Measurements from ENCODE around the gene SETBP1. TPM values are rescaled to one million over a fixed set of nuclear protein-coding genes. Genes with fewer than 3 reads are reported as not detected.

Gene SETBP1
- total RNA-seq, 4 donors from 2014 or later = 26.2 to 40.8 (median 33.6) TPM

DNA sequence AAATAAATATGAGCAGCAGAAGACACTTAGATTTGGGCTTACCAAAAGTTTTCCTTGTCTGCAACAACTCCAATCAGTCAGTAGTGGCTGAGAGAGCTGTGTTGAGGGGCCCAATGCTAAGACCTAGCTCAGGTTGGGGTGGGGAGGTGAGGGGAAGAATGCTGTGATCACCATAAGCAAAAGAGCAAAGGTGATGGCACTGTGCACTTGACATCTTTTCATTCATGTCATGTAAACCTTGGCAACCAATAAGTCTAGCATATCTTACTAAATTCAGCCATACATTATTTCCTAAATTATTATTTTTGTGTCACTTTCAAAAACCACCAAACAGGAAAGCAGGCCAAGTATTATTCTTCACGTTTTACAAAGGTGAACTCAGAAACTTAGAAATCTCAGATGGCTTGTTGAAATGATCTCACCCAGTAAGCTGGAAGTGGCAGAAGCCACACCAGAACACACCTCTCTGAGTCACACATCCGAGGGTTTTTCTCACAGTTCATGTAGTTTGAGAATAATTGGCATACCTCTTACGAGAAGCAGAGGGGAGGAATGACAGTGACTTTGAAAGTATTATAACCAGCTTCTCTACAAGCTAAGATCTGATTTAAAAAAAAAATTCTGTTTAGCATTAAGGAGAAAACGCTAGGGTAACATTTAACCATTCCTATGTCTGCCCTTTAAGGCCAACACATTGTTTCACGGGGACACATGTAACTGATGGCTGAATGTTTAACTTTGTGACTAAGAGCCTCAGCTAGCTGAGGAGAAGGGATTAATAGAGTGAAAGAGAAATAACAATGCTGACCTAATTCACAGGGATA lies 43.3 kb upstream of the SETBP1 start:
- H3K27ac ChIP-seq = no peak overlapping the region
- TF ChIP-seq, protein P1, sequence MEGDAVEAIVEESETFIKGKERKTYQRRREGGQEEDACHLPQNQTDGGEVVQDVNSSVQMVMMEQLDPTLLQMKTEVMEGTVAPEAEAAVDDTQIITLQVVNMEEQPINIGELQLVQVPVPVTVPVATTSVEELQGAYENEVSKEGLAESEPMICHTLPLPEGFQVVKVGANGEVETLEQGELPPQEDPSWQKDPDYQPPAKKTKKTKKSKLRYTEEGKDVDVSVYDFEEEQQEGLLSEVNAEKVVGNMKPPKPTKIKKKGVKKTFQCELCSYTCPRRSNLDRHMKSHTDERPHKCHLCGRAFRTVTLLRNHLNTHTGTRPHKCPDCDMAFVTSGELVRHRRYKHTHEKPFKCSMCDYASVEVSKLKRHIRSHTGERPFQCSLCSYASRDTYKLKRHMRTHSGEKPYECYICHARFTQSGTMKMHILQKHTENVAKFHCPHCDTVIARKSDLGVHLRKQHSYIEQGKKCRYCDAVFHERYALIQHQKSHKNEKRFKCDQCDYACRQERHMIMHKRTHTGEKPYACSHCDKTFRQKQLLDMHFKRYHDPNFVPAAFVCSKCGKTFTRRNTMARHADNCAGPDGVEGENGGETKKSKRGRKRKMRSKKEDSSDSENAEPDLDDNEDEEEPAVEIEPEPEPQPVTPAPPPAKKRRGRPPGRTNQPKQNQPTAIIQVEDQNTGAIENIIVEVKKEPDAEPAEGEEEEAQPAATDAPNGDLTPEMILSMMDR (IDR thresholded peaks at IDR 0.05) = no peak
- TF ChIP-seq EP300 (IDR thresholded peaks at IDR 0.05) = no peak
- TF ChIP-seq POLR2A (IDR thresholded peaks at IDR 0.05) = no peak
- 53 to 54% methylated on average over 5 of the region's 5 CpGs for WGBS, 2 donors

DNA sequence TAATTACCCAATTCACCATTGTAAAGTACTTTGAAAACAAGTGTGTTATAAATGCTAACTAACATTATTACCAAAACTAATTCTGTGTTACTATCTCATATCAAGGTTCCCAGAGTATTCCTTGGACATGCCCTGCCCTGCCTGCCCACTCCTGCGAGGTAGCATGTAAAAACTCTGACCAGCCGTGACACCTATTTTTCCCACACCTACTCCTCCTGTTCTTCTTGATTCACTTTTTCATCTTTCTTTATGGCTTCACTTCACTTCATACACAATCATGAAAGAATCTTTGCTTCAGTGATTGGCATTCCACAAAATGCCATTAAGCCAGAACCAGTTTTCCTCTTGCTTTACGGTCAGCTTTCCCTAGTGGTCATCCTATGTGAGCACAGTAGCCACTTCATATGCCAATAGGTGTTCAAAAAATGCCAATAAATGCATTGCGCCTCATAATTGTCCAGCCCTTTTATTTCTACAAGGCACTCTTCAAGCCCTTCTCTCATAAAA lies 42.6 kb upstream of the SETBP1 start:
- H3K4me1 ChIP-seq = no peaks in the 10 kb centered on the region
- H3K27ac ChIP-seq = no peak overlapping the region
- no peak for DNase-seq (ENCODE audit: low spot score in 2 of 2)
- no peaks in the 10 kb centered on the region for H3K36me3 ChIP-seq
- H3K27me3 ChIP-seq = no peaks in the 10 kb centered on the region
- H3K9me3 ChIP-seq = no peaks in the 10 kb centered on the region
- 88 to 92% methylated on average over 4 of the region's 4 CpGs for WGBS, 2 donors
- TF ChIP-seq, protein P1 (IDR thresholded peaks at IDR 0.05) = no peak
- no peak for TF ChIP-seq POLR2A (IDR thresholded peaks at IDR 0.05)
- TF ChIP-seq EP300 (IDR thresholded peaks at IDR 0.05) = no peak
- no peak overlapping the region for H3K4me3 ChIP-seq

More for the DNA sequence above, 43.3 kb upstream of the SETBP1 start:
- H3K4me3 ChIP-seq = no peak overlapping the region
- H3K4me1 ChIP-seq = no peaks in the 10 kb centered on the region
- no peaks in the 10 kb centered on the region for H3K36me3 ChIP-seq
- no peaks in the 10 kb centered on the region for H3K27me3 ChIP-seq
- DNase-seq (ENCODE audit: low spot score in 2 of 2) = no peak
- H3K9me3 ChIP-seq = no peaks in the 10 kb centered on the region

DNA sequence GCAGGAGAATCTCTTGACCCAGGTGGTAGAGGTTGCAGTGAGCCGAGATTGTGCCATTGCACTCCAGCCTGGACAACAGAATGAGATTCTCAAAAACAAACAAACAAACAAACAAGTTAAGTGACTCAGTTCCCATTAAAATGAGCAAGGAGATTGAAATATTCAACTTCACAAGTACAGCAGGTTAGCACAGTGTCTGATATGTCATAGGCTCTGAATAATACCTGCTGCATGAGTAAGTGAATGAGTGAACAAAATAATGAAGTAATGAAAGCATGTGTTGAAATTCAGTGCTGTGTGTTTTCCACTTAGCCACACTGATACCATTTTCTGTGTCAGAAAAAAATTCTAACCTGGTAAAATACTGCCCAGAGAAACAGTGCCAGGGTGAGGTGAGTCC lies 41.9 kb upstream of the SETBP1 start:
- no peaks in the 10 kb centered on the region for H3K36me3 ChIP-seq
- 90 to 91% methylated on average over 1 of the region's 1 CpG for WGBS, 2 donors
- DNase-seq (ENCODE audit: low spot score in 2 of 2) = no peak
- TF ChIP-seq EP300 (IDR thresholded peaks at IDR 0.05) (no peak), POLR2A (IDR thresholded peaks at IDR 0.05) (no peak)
- TF ChIP-seq, protein P1 (IDR thresholded peaks at IDR 0.05) = no peak
- H3K4me3 ChIP-seq = no peak overlapping the region
- no peaks in the 10 kb centered on the region for H3K4me1 ChIP-seq
- no peaks in the 10 kb centered on the region for H3K9me3 ChIP-seq
- H3K27ac ChIP-seq = no peak overlapping the region
- no peaks in the 10 kb centered on the region for H3K27me3 ChIP-seq

DNA sequence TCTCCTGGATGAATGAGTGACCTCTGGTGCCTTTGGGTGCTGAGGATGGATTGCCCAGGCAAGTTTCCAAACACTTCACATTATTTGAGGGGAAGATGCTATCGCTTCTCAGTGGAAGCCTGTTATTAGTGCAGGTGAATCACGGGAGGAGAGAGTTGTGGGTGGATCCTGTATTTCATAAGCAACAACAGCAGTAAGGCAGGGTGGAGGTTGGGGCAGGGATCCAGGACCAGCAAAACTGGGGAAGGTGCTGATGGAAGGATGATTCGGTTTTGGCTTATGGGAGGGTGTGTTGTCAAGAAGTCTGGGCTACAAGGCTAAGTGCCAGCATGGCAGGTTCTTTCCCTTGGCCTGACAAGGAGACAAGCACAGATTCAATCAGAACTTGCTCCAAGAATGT lies 37.7 kb upstream of the SETBP1 start:
- WGBS, 2 donors = 85 to 94% methylated on average over 3 of the region's 3 CpGs

DNA sequence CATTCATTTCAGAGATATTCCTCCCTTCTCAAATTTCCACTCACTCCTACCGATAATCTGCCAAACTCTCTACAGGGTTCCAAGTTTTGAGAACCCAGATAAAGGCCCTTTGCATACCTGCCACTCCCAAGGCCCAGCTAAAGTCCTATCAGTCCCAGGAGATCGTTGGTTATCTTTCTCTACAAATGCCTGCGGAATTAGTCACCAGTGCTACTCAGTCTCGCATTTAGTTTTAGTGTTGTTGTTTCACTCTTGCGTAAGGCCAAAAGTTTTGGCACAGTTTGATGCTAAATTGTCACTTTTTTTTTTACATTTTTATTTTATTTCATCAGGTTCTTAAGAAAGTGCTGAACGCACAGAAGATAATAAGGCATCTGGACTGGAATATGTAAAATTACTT lies 29.2 kb upstream of the SETBP1 start:
- Histone ChIP-seq H3K27me3 (no peaks in the 10 kb centered on the region), H3K27ac (no peak overlapping the region), H3K9me3 (no peaks in the 10 kb centered on the region), H3K4me3 (no peak overlapping the region), H3K36me3 (no peaks in the 10 kb centered on the region), H3K4me1 (peaks cover 0 to 5% (median 0%) of the 10 kb centered on the region in 4 donors)
- TF ChIP-seq EP300 (IDR thresholded peaks at IDR 0.05) = peak in 1 of 2 donors; percentile 52
- TF ChIP-seq, protein P1 (IDR thresholded peaks at IDR 0.05) = no peak
- peak in 1 of 2 donors; percentile 21 for DNase-seq (ENCODE audit: low spot score in 2 of 2)
- 41 to 56% methylated on average over 6 of the region's 6 CpGs for WGBS, 2 donors

More for the DNA sequence above, 37.7 kb upstream of the SETBP1 start:
- no peak for DNase-seq (ENCODE audit: low spot score in 2 of 2)
- Histone ChIP-seq H3K9me3 (no peaks in the 10 kb centered on the region), H3K4me1 (no peaks in the 10 kb centered on the region), H3K27ac (no peak overlapping the region), H3K4me3 (no peak overlapping the region), H3K27me3 (no peaks in the 10 kb centered on the region), H3K36me3 (no peaks in the 10 kb centered on the region)
- TF ChIP-seq POLR2A (IDR thresholded peaks at IDR 0.05) = no peak
- TF ChIP-seq, protein P1 (IDR thresholded peaks at IDR 0.05) = no peak
- no peak for TF ChIP-seq EP300 (IDR thresholded peaks at IDR 0.05)
